HTR-8/SVneo (cell line): ENCODE results near the gene NFATC4.
"Not testable (repeated sequence)": the region's sequence is repeated elsewhere in the genome, so short reads cannot be mapped to it uniquely, and the experiment has no call there.

Experiments
- DNase-seq: peaks from one replicate; pipeline ENCODE4 v3.0.0; 2011; ENCODE audit warnings: low spot score, mixed read lengths; ENCODE audit not compliant: insufficient read length
- FAIRE-seq: peaks from 2 replicates; lab custom pipeline; 2011; peaks lifted over from hg19 to GRCh38; lab: Jason Lieb, UNC

Gene NFATC4

GRCh38 chr14:24365600-24366412 lies 2.2 kb upstream of the NFATC4 start:
- no peak for FAIRE-seq
- DNase-seq: peak; percentile 56

- DNase-seq (no peak), FAIRE-seq (no peak)
Observed at GRCh38 chr14:24366413-24366720, 1.6 kb upstream of the NFATC4 start.

GRCh38 chr14:24366721-24367513 lies 1.1 kb upstream of the NFATC4 start:
- no peak for FAIRE-seq
- DNase-seq: peak; percentile 65

GRCh38 chr14:24368212-24368561 lies 203 bp downstream of the NFATC4 start:
- DNase-seq (no peak), FAIRE-seq (no peak)

- peak; percentile 14 for DNase-seq
Observed at GRCh38 chr14:24368562-24369252, 723 bp downstream of the NFATC4 start.

GRCh38 chr14:24369463-24369862 lies 1.5 kb downstream of the NFATC4 start:
- DNase-seq (no peak), FAIRE-seq (no peak)

More at GRCh38 chr14:24368562-24369252, 723 bp downstream of the NFATC4 start:
- no peak for FAIRE-seq

- no peak for FAIRE-seq
Observed at GRCh38 chr14:24369907-24370687, 2.1 kb downstream of the NFATC4 start.

GRCh38 chr14:24370748-24371147 lies 2.8 kb downstream of the NFATC4 start:
- FAIRE-seq (no peak), DNase-seq (no peak)

More at GRCh38 chr14:24369907-24370687, 2.1 kb downstream of the NFATC4 start:
- no peak for DNase-seq

GRCh38 chr14:24371605-24372004 lies 3.6 kb downstream of the NFATC4 start:
- DNase-seq, FAIRE-seq: not testable (repeated sequence)

- no peak for FAIRE-seq
- no peak for DNase-seq
Observed at GRCh38 chr14:24372701-24373416, 4.9 kb downstream of the NFATC4 start.

GRCh38 chr14:24376448-24377070 lies 8.6 kb downstream of the NFATC4 start:
- FAIRE-seq (no peak), DNase-seq (no peak)

GRCh38 chr14:24377126-24377525 lies 9.1 kb downstream of the NFATC4 start:
- FAIRE-seq (no peak), DNase-seq (no peak)

- no peak for FAIRE-seq
Observed at GRCh38 chr14:24377657-24378056, 9.7 kb downstream of the NFATC4 start.

GRCh38 chr14:24378327-24378726 lies 10.3 kb downstream of the NFATC4 start:
- DNase-seq: no peak
- no peak for FAIRE-seq

More at GRCh38 chr14:24377657-24378056, 9.7 kb downstream of the NFATC4 start:
- no peak for DNase-seq

- FAIRE-seq (no peak), DNase-seq (no peak)
Observed at GRCh38 chr14:24378981-24379906, 11.3 kb downstream of the NFATC4 start.

GRCh38 chr14:24379907-24380730 lies 12.1 kb downstream of the NFATC4 start:
- FAIRE-seq (no peak), DNase-seq (no peak)

GRCh38 chr14:24381363-24382063 lies 13.5 kb downstream of the NFATC4 start:
- DNase-seq (no peak), FAIRE-seq (no peak)
